HepG2 (cell line): ENCODE measurements around the gene CGB3. TPM values are rescaled to one million over a fixed set of nuclear protein-coding genes. Genes with fewer than 3 reads are reported as not detected.

Experiments
- ATAC-seq: fragments of 200-7000 bp; cut with Tn5 transposase; 3 replicates; pipeline ENCODE4 v1.9.1; 2020; ENCODE audit warnings: mild to moderate bottlenecking, moderate library complexity
- BruUV-seq: library from RNA; stranded (reverse); fragments of 400-500 nt; replicated peaks from 2 replicates; lab custom pipeline; 2021; lab: Mats Ljungman, UMichigan
- CTCF ChIA-PET: fragments of 300-600 bp; formaldehyde crosslinking; extraction: SDS; loops from one replicate; lab custom pipeline; 2021; ENCODE audit warnings: low total read pairs, inconsistent platforms, low intra/inter-chr PET ratio; lab: Yijun Ruan, JAX
- POLR2A ChIA-PET: fragments of 350-600 bp; sonication (Branson Sonifier 250); formaldehyde crosslinking; loops from one replicate; lab custom pipeline; 2020; ENCODE audit warnings: antibody characterized with exemption, inconsistent platforms; lab: Yijun Ruan, JAX
- DNase-seq: peaks from one replicate; pipeline ENCODE4 v3.0.0-alpha.2; 2015; ENCODE audit warnings: low spot score
- FAIRE-seq: peaks from 3 replicates; lab custom pipeline; 2011; peaks lifted over from hg19 to GRCh38; lab: Jason Lieb, UNC
- H2AFZ ChIP-seq: one replicate; pipeline ENCODE4 v1.6.1; 2011; ENCODE audit warnings: low read length, inconsistent platforms
- H3K27ac ChIP-seq: fragments of 300-600 bp; 3 replicates; pipeline ENCODE4 v1.8.0; 2011; ENCODE audit warnings: mixed run types, mild to moderate bottlenecking, mixed read lengths, low read length, inconsistent platforms; ENCODE audit not compliant: insufficient read depth; ENCODE audit errors: extremely low read length
- H3K27me3 ChIP-seq, 2 experiments: fragments of 200-600 bp in 1 of 2; 2 replicates in 1 of 2; 3 replicates in 1 of 2; pipeline versions ENCODE4 v1.6.0 to v1.8.0; 2011; ENCODE audit warnings: low read length in 2 of 2, mild to moderate bottlenecking in 2 of 2, moderate library complexity in 2 of 2, inconsistent platforms in 1 of 2; ENCODE audit not compliant: insufficient read depth in 2 of 2, control insufficient read depth in 1 of 2
- H3K36me3 ChIP-seq, 2 experiments: fragments of 200-600 bp in 1 of 2; replicated peaks in 1 of 2; 2 replicates in 1 of 2; 3 replicates in 1 of 2; pipeline versions ENCODE4 v1.5.1 to v1.8.0; 2011; ENCODE audit warnings: low read length in 2 of 2, inconsistent platforms in 1 of 2; ENCODE audit not compliant: insufficient read depth in 2 of 2, control insufficient read depth in 1 of 2
- H3K4me1 ChIP-seq: 2 replicates; pipeline ENCODE4 v1.5.1; 2012; ENCODE audit warnings: low read length, inconsistent platforms; ENCODE audit not compliant: insufficient read depth
- H3K4me2 ChIP-seq: 2 replicates; pipeline ENCODE4 v1.6.0; 2011; ENCODE audit warnings: low read depth, low read length, inconsistent platforms
- H3K4me3 ChIP-seq, 3 experiments: fragments of 200-600 bp in 1 of 3; sonication (generic), shearing (Covaris generic) in 1 of 3; replicated peaks in 1 of 3; 2 replicates each; pipeline ENCODE4 v1.5.1; 2011 to 2016; ENCODE audit warnings: low read length in 3 of 3, inconsistent platforms in 2 of 3, low read depth in 2 of 3, mild to moderate bottlenecking in 2 of 3, control low read depth in 1 of 3, mixed read lengths in 1 of 3; ENCODE audit not compliant: insufficient read depth in 1 of 3
- H3K79me2 ChIP-seq: one replicate; pipeline ENCODE4 v1.6.1; 2011; ENCODE audit warnings: low read length, inconsistent platforms; ENCODE audit not compliant: insufficient read depth
- H3K9ac ChIP-seq: 2 replicates; pipeline ENCODE4 v1.6.0; 2011; ENCODE audit warnings: mild to moderate bottlenecking, low read depth, low read length, inconsistent platforms; ENCODE audit not compliant: insufficient read depth
- H3K9me3 ChIP-seq: 2 replicates; pipeline ENCODE4 v1.5.1; 2012; ENCODE audit warnings: mild to moderate bottlenecking, low read length
- H4K20me1 ChIP-seq: 2 replicates; pipeline ENCODE4 v1.6.0; 2011; ENCODE audit warnings: inconsistent platforms, mild to moderate bottlenecking, low read length, moderate library complexity; ENCODE audit not compliant: insufficient read depth
- ELF1 ChIP-seq: sonication (generic); formaldehyde crosslinking; IDR thresholded peaks from 2 replicates; pipeline ENCODE4 v1.4.0; 2020; ENCODE audit warnings: missing genetic modification reagents
- HBP1 ChIP-seq: IDR thresholded peaks from 2 replicates; pipeline ENCODE4 v1.6.1; 2016; ENCODE audit warnings: low read depth, control low read depth
- HDAC1 ChIP-seq: sonication (generic); formaldehyde crosslinking; IDR thresholded peaks from 2 replicates; pipeline ENCODE4 v1.5.1; 2020; ENCODE audit warnings: mild to moderate bottlenecking, missing genetic modification reagents
- HES4 ChIP-seq: sonication (generic); formaldehyde crosslinking; IDR thresholded peaks from 2 replicates; pipeline ENCODE4 v1.9.0; 2021; ENCODE audit warnings: mild to moderate bottlenecking, missing genetic modification reagents, borderline replicate concordance
- HOXA9 ChIP-seq: sonication (generic); formaldehyde crosslinking; IDR thresholded peaks from 2 replicates; pipeline ENCODE4 v1.8.1; 2022; ENCODE audit warnings: missing genetic modification reagents, mild to moderate bottlenecking, moderate library complexity, borderline replicate concordance
- PAWR ChIP-seq: sonication (generic); formaldehyde crosslinking; IDR thresholded peaks from 2 replicates; pipeline ENCODE4 v1.4.0; 2020; ENCODE audit warnings: missing genetic modification reagents, mild to moderate bottlenecking, borderline replicate concordance
- PITX1 ChIP-seq: sonication (generic); formaldehyde crosslinking; IDR thresholded peaks from 2 replicates; pipeline ENCODE4 v1.5.1; 2020; ENCODE audit warnings: mild to moderate bottlenecking, missing genetic modification reagents
- RAD51 ChIP-seq: fragments of 450-650 bp; IDR thresholded peaks from 2 replicates; pipeline ENCODE4 v1.6.1; 2016; ENCODE audit warnings: borderline replicate concordance
- SMAD3 ChIP-seq: sonication (generic); formaldehyde crosslinking; IDR thresholded peaks from 2 replicates; pipeline ENCODE4 v1.4.0; 2020; ENCODE audit warnings: missing genetic modification reagents
- ZBTB42 ChIP-seq: sonication (generic); formaldehyde crosslinking; IDR thresholded peaks from 2 replicates; pipeline ENCODE4 v1.5.0; 2020; ENCODE audit warnings: mild to moderate bottlenecking, missing genetic modification reagents
- ZBTB8A ChIP-seq: sonication (generic); formaldehyde crosslinking; IDR thresholded peaks from 2 replicates; pipeline ENCODE4 v1.4.0; 2020; ENCODE audit warnings: mild to moderate bottlenecking, low read depth, missing genetic modification reagents, borderline replicate concordance
- ZNF337 ChIP-seq: sonication (generic); formaldehyde crosslinking; IDR thresholded peaks from 2 replicates; pipeline ENCODE4 v1.5.1; 2020; ENCODE audit warnings: missing genetic modification reagents, low read depth, mild to moderate bottlenecking, borderline replicate concordance
- ZNF549 ChIP-seq: sonication (generic); formaldehyde crosslinking; IDR thresholded peaks from 2 replicates; pipeline ENCODE4 v1.5.0; 2020; ENCODE audit warnings: missing genetic modification reagents
- ZNF597 ChIP-seq: sonication (generic); formaldehyde crosslinking; IDR thresholded peaks from 2 replicates; pipeline ENCODE4 v1.5.0; 2020; ENCODE audit warnings: missing genetic modification reagents
- ZNF605 ChIP-seq: sonication (generic); formaldehyde crosslinking; IDR thresholded peaks from 2 replicates; pipeline ENCODE4 v1.8.0; 2022; ENCODE audit warnings: mild to moderate bottlenecking, missing genetic modification reagents
- ZNF619 ChIP-seq: sonication (generic); formaldehyde crosslinking; IDR thresholded peaks from 2 replicates; pipeline ENCODE4 v1.4.0; 2020; ENCODE audit warnings: mild to moderate bottlenecking, missing genetic modification reagents
- ZNF646 ChIP-seq: sonication (generic); formaldehyde crosslinking; IDR thresholded peaks from 2 replicates; pipeline ENCODE4 v1.9.0; 2021; ENCODE audit warnings: mild to moderate bottlenecking, missing genetic modification reagents
- whole genome bisulfite sequencing: methylation state at CpG from one replicate; pipeline ENCODE4 v1.1.6; 2017; ENCODE audit warnings: low lambda C conversion rate; 5-methylcytosine and 5-hydroxymethylcytosine counted together
- in situ Hi-C: cut with HindIII; loops from 2 replicates; pipeline ENCODE4 v1.10.0; 2017; ENCODE audit warnings: low pct_unique_long_range_greater_than_20kb; ENCODE audit not compliant: extremely low pct_ligation_motif_present
- intact Hi-C: fragments of 100-400 bp; cut with micrococcal nuclease; formaldehyde crosslinking; loops from one replicate; pipeline ENCODE4 v1.10.0; 2022; ENCODE audit not compliant: unreplicated experiment
- polyA plus RNA-seq, 8 experiments: library from polyadenylated mRNA; depleted of rRNA in 3 of 8; stranded (reverse) in 7 of 8; unstranded in 1 of 8; fragments of >200 nt; fragmentation: Illumina TruSeq in 4 of 8; extraction: Trizol in 4 of 8; gene quantifications; 2 replicates each; pipeline versions ENCODE4 v1.2.1 to v1.2.3, GENCODE V29; 2011 to 2016; ENCODE audit warnings: low read depth in 4 of 8, missing spikeins in 1 of 8, mixed read lengths in 1 of 8; ENCODE audit not compliant: insufficient read depth in 1 of 8
- total RNA-seq, 5 experiments: library from RNA; depleted of rRNA; stranded (reverse); fragments of >200 nt; fragmentation: Illumina TruSeq; extraction: Trizol; gene quantifications; 2 replicates each; pipeline ENCODE4 v1.2.3, GENCODE V29; 2016; ENCODE audit warnings: low read depth in 1 of 5

CGB3 gene
- total and polyA plus RNA-seq, 2 of the 13 experiments (the other 11 are each of a cell fraction or from before 2014, with no cell fraction given): not detected

- H3K27me3 ChIP-seq: no peaks in the 10 kb centered on the region; a peak in 1 of 5 replicates
- 0% methylated on average over 7 of the region's 13 CpGs for WGBS
- ChIA-PET CTCF (no interaction called here), POLR2A (interaction anchor here (0.5 to 3.7 kb wide), 29 partner anchors 9 to 682 kb away, joined by 3 to 57 read pairs (median 6); partner anchors contain the start of genes ALDH16A1, BAX, FTL and NUCB1)
- intact Hi-C loops (no loop called here), in situ Hi-C loops (no loop called here)
- H3K4me3 ChIP-seq: peak overlapping the region; percentile 90 to 98 (median 98)
- peak overlapping the region; percentile 80 for H3K27ac ChIP-seq
- TSS peak; percentile 81 for BruUV-seq
- no peak overlapping the region for H2AFZ ChIP-seq
- DNase-seq: no peak
- FAIRE-seq: no peak
- H3K4me1 ChIP-seq: peaks cover 41% of the 10 kb centered on the region
- ATAC-seq: no peak
- peak overlapping the region; percentile 81 for H3K9ac ChIP-seq
- peak overlapping the region; percentile 92 for H3K4me2 ChIP-seq
- H3K9me3 ChIP-seq: no peaks in the 10 kb centered on the region
- no peaks in the 10 kb centered on the region for H4K20me1 ChIP-seq
- peaks cover 3 to 8% of the 10 kb centered on the region in 2 experiments; a peak in 3 of 5 replicates for H3K36me3 ChIP-seq
- peaks cover 59% of the 10 kb centered on the region for H3K79me2 ChIP-seq
- no peak for TF ChIP-seq HOXA9 (CRISPR knock-in tag)
- no peak for TF ChIP-seq ZBTB8A (CRISPR knock-in tag)
- TF ChIP-seq PITX1 (CRISPR knock-in tag): no peak
- TF ChIP-seq ZBTB42 (CRISPR knock-in tag): no peak
- TF ChIP-seq ZNF619 (CRISPR knock-in tag): no peak
- TF ChIP-seq ELF1: no peak
- TF ChIP-seq SMAD3: 0 out of 2 replicates have a peak, but pooled peaks have one; percentile 13
- TF ChIP-seq ZNF549 (CRISPR knock-in tag): no peak
- no peak for TF ChIP-seq HBP1 (CRISPR knock-in tag)
- TF ChIP-seq RAD51: no peak
- no peak for TF ChIP-seq ZNF646 (CRISPR knock-in tag)
- 0 out of 2 replicates have a peak, but pooled peaks have one; percentile 28 for TF ChIP-seq ZNF337 (CRISPR knock-in tag)
- 0 out of 2 replicates have a peak, but pooled peaks have one; percentile 38 for TF ChIP-seq HES4 (CRISPR knock-in tag)
- no peak for TF ChIP-seq ZNF605 (CRISPR knock-in tag)
- TF ChIP-seq ZNF597 (CRISPR knock-in tag): no peak
- TF ChIP-seq HDAC1: no peak
- no peak for TF ChIP-seq PAWR (CRISPR knock-in tag)
These were observed 30.1 kb downstream of the CGB3 start for GRCh38 chr19:48994035-48994386.
